LNCAP (cell line): ENCODE results near the gene C11orf91.

Experiments
- TF ChIP-seq, protein P1 (sequence below): fragments of 450-650 bp; IDR thresholded peaks from 2 replicates; pipeline ENCODE4 v1.5.1; 2017; ENCODE audit warnings: mild to moderate bottlenecking

Gene C11orf91

DNA sequence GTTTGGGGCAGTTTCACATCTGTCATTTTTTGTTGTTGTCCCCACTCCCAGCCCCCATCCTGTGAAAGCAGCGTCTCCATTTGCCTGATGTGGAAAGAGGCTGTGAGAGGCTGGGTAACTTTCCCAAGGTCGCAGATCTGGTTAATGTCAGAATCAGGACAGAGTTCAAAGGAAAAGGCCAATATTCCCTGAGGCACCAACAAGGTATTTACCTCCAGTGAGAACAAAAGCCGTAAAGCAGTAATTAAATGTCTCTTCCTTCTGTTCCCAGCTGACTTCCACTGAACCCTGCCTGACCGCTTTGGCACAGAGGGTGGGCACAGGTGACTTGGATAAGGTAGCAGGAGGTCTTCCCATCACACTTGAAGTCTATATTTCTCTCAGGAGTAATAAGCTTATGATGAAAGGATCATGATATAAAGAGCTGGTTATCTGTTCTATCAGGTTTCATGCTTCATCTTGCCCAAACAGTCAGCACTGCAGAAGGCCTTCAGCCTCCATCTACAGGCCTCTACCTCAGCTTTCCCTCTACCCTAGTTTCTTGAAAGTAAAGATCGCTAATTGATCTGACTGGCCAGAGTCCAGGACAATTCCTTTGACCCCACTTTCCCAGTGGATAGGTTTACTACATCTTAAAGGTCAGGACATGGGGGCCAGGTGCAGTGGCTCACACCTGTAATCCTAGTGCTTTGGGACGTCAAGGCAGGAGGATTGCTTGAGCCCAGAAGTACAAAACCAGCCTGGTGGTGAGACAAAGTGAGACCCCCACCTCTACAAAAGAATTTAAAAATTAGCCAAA is 9.4 kb downstream of the C11orf91 start:
- TF ChIP-seq, protein P1, sequence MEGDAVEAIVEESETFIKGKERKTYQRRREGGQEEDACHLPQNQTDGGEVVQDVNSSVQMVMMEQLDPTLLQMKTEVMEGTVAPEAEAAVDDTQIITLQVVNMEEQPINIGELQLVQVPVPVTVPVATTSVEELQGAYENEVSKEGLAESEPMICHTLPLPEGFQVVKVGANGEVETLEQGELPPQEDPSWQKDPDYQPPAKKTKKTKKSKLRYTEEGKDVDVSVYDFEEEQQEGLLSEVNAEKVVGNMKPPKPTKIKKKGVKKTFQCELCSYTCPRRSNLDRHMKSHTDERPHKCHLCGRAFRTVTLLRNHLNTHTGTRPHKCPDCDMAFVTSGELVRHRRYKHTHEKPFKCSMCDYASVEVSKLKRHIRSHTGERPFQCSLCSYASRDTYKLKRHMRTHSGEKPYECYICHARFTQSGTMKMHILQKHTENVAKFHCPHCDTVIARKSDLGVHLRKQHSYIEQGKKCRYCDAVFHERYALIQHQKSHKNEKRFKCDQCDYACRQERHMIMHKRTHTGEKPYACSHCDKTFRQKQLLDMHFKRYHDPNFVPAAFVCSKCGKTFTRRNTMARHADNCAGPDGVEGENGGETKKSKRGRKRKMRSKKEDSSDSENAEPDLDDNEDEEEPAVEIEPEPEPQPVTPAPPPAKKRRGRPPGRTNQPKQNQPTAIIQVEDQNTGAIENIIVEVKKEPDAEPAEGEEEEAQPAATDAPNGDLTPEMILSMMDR, result no peak

DNA sequence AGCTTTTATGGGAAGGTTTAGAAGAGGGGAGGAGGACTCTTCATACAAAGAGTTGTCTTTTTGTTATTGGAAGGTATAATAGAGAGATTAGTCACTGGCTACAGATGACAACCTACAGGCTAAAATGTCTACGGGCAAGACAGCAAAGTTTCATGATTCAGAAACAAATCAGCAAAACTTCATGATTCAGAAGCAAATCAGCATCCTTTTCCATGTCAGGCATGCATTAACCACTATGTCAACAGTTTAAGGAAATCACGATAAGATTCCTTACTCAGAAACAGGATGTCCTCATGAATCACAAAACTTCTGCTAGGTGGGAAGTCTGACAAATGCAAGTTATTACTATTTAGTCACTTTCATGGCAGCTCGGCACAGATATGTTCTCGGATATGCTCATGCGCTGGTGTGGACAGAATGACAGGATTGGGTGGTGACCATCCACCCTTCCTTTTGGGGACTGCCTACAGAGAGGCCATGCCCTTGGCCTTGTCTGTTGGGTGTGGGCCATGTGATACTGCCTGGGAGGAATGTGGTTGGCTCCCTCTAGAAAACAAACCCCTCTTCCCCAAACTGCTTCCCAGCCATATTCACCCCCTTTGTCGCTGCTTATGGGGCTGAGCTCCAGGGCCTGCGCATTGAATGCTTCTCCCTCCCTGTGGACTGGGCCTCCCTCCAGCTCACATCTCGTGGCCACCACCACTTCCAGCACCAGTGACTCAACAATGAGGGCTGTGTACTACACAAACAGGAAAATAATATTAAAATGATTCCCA is 10.1 kb downstream of the C11orf91 start:
- TF ChIP-seq, protein P1, result no peak

DNA sequence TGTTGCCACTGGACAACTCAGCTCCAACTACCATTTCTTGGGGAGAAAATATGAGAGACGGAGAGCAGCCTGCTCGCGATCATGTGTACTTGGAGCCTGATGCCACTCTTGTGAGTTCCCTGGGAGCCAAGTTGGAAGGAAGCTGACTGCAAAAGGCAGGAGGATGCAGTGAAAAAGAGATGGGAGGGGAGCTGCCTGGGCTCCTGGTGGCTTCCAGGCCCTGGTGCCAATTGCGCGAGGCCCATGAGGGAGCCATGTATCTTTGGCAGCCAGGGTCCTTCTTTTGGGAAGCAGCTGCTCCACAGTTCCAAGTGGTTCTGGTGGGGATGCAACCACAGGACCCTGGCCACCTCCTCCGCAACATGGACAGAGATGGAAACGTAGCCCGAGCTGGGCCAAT is 11.1 kb downstream of the C11orf91 start:
- TF ChIP-seq, protein P1, result no peak

DNA sequence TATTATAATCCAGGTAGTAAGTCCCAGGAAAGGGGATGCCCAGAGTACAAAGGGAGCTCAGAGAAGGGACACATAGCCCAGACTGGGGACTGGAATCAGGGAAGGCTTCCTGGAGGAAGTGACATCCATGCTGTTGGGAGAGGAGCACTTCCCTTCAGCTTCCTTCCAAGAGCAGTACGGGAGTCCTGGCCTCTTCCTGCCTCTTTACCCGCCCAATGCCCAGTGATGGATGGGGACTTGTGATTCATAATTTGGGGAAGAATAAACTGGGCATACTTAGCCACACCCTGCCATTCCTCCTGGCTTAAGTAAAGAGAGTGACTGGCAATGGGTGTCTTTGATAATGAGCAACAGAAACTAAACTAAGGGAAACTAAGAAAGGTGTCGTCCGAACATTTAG is 11.5 kb downstream of the C11orf91 start:
- TF ChIP-seq, protein P1, result no peak

DNA sequence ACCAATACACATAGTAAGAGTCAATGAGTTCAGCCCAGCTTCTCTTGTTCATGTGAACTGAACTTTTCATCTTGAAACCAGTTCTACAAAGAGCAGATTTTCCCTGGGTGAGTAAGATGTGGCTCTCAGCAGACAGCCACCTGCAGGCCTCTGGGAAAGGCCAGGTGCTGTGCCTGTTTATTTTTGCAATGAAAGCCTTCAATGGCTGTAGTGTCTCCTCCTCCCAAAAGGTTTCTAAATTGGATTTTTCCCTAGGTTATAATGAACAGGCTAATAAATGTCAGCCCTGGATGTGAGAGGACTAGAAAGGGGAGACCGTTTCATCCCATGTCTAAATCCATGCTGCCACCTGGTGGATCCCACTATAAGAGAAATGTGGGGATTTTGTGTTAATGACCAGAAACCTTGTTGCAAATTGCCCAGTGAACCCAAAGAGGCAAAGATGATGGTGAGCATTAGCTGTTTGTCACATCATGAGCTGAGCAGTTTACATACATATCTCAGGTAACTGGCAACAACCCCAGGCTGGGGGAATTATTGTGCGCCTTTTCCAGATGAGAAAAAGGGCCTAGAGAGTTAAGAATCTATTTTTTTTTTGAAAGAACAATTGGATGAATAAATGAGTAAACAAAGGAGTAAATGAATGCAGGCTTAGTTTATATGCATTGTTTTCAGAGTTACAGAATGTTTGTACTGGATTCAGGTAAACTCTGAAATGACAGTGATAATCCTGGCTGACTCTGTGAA is 12.7 kb downstream of the C11orf91 start:
- TF ChIP-seq, protein P1, result peak; percentile 61

DNA sequence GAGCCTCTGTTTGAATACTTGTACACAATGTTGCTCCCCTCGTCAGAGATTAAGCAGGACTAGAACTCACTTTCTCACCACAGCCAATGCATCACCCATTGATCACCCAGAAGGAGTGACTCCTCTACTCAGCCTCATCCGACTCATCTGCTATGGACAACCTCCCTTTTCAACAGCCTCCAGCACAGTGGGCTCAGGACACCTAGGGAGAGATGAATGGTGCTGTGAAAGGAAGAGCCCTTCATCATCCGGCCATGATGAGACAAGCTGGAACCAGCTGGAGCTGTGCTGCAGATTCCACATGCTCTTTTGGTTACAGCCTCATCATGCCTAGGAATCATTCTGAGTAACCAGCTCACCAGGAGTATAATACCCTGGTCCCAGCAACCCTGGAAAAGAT is 15.5 kb downstream of the C11orf91 start:
- TF ChIP-seq, protein P1, result no peak

DNA sequence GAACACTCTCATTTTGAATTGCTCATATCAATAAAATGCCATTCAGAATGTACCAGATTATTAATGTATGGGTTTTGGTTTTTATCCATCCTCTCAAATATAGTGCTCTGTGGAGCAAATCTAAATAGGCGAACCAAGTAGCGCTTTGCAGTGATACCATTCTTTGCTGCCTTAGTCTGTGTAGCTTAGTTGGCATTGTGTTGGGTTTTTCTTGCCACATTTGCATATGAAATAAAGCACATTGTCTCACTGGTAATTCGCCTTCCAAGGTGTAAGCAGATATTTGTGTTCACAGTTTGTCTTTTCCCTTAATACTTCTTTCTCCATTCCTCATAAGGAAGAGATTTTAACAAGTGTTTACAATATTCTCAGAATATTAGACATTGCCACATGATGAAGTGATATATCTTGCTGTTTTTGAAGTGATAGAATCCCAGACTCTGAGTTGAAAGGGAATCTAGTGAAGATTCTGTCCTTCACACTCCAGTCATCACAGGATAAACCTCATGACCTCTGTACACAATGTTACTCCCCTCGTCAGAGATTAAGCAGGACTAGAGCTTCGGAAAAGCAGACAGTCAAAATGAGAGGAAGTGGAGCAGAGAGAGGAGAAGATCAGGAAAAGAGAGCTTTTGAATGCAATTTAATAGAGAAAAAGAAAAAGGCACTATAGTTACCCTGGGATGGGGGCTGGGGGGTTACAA is 16.5 kb downstream of the C11orf91 start:
- TF ChIP-seq, protein P1, result no peak
